IMR-90 (cell line): ENCODE measurements around the gene FOLR2. TPM values are rescaled to one million over a fixed set of nuclear protein-coding genes. Genes with fewer than 3 reads are reported as not detected.

Source experiments
- ATAC-seq: fragments of 200-7000 bp; cut with Tn5 transposase; 2 replicates; pipeline ENCODE4 v1.9.1; 2020; ENCODE audit warnings: low read depth, mild to moderate bottlenecking, moderate library complexity
- BruUV-seq: library from RNA; stranded (reverse); fragments of 400-500 nt; replicated peaks from 2 replicates; lab custom pipeline; 2021; lab: Mats Ljungman, UMichigan
- CTCF ChIA-PET: fragments of 300-600 bp; formaldehyde crosslinking; extraction: SDS; loops from one replicate; lab custom pipeline; 2021; ENCODE audit warnings: antibody characterized with exemption; lab: Yijun Ruan, JAX
- POLR2A ChIA-PET: fragments of 300-600 bp; sonication (Branson Sonifier 250); formaldehyde crosslinking; loops from one replicate; lab custom pipeline; 2022; ENCODE audit warnings: antibody characterized with exemption; ENCODE audit not compliant: unreplicated experiment; lab: Charles Lee
- DNase-seq: peaks from one replicate; pipeline ENCODE4 v3.0.0; 2013
- H2AFZ ChIP-seq: replicated peaks from 2 replicates; pipeline ENCODE3; 2013; ENCODE audit warnings: low read length, mild to moderate bottlenecking; ENCODE audit not compliant: poor library complexity
- H2AK5ac ChIP-seq: 2 replicates; pipeline ENCODE4 v1.6.1; 2013; ENCODE audit warnings: low read depth, low read length, inconsistent platforms
- H2AK9ac ChIP-seq: replicated peaks from 2 replicates; pipeline ENCODE3; 2013; ENCODE audit warnings: mild to moderate bottlenecking, low read depth, low read length, moderate library complexity; ENCODE audit not compliant: poor library complexity
- H2BK120ac ChIP-seq: 2 replicates; pipeline ENCODE4 v1.6.1; 2013; ENCODE audit warnings: low read depth, low read length, inconsistent platforms
- H2BK15ac ChIP-seq: 3 replicates; pipeline ENCODE4 v1.6.1; 2013; ENCODE audit warnings: low read depth, low read length, inconsistent platforms
- H2BK20ac ChIP-seq: 2 replicates; pipeline ENCODE4 v1.6.1; 2013; ENCODE audit warnings: low read depth, mild to moderate bottlenecking, inconsistent platforms, low read length, moderate library complexity
- H2BK5ac ChIP-seq: 2 replicates; pipeline ENCODE4 v1.6.1; 2013; ENCODE audit warnings: mild to moderate bottlenecking, low read depth, low read length, inconsistent platforms; ENCODE audit not compliant: poor library complexity, severe bottlenecking
- H3K14ac ChIP-seq: replicated peaks from 2 replicates; pipeline ENCODE4 v1.6.1; 2013; ENCODE audit warnings: low read depth, low read length, inconsistent platforms
- H3K18ac ChIP-seq: 2 replicates; pipeline ENCODE4 v1.6.1; 2013; ENCODE audit warnings: low read depth, low read length, control low read depth
- H3K23ac ChIP-seq: 2 replicates; pipeline ENCODE4 v1.6.1; 2013; ENCODE audit warnings: low read depth, low read length, inconsistent platforms
- H3K27ac ChIP-seq: 2 replicates; pipeline ENCODE4 v1.5.1; 2013; ENCODE audit warnings: mild to moderate bottlenecking, control low read depth, low read length; ENCODE audit not compliant: insufficient read depth
- H3K27me3 ChIP-seq: 2 replicates; pipeline ENCODE4 v1.6.1; 2013; ENCODE audit warnings: low read length; ENCODE audit not compliant: control insufficient read depth, insufficient read depth
- H3K36me3 ChIP-seq: 2 replicates; pipeline ENCODE4 v1.6.1; 2013; ENCODE audit warnings: low read length, mixed read lengths; ENCODE audit not compliant: control insufficient read depth, insufficient read depth
- H3K4ac ChIP-seq: 2 replicates; pipeline ENCODE4 v1.6.1; 2013; ENCODE audit warnings: low read depth, low read length, inconsistent platforms
- H3K4me1 ChIP-seq: 2 replicates; pipeline ENCODE4 v1.6.1; 2013; ENCODE audit warnings: low read length, mixed read lengths; ENCODE audit not compliant: control insufficient read depth, insufficient read depth
- H3K4me2 ChIP-seq: 2 replicates; pipeline ENCODE4 v1.6.1; 2013; ENCODE audit warnings: low read depth, mild to moderate bottlenecking, control low read depth, low read length, moderate library complexity
- H3K4me3 ChIP-seq: 2 replicates; pipeline ENCODE4 v1.5.1; 2013; ENCODE audit warnings: low read depth, mild to moderate bottlenecking, control low read depth, low read length, moderate library complexity; ENCODE audit not compliant: insufficient read depth
- H3K56ac ChIP-seq: 2 replicates; pipeline ENCODE4 v1.6.1; 2013; ENCODE audit warnings: low read length, inconsistent platforms; ENCODE audit not compliant: insufficient read depth; ENCODE audit errors: extremely low read depth
- H3K79me1 ChIP-seq, 2 experiments: 2 replicates each; pipeline ENCODE4 v1.6.1; 2013; ENCODE audit warnings: low read length in 2 of 2, inconsistent platforms in 1 of 2, low read depth in 1 of 2
- H3K9ac ChIP-seq: 2 replicates; pipeline ENCODE4 v1.6.1; 2013; ENCODE audit warnings: low read depth, low read length, control low read depth
- H3K9me1 ChIP-seq: 2 replicates; pipeline ENCODE4 v1.6.1; 2013; ENCODE audit warnings: low read length, inconsistent platforms; ENCODE audit not compliant: insufficient read depth
- H3K9me3 ChIP-seq: 2 replicates; pipeline ENCODE4 v1.6.1; 2013; ENCODE audit warnings: low read length; ENCODE audit not compliant: control insufficient read depth, insufficient read depth
- H4K20me1 ChIP-seq: 2 replicates; pipeline ENCODE4 v1.6.1; 2013; ENCODE audit warnings: low read length, inconsistent platforms; ENCODE audit not compliant: insufficient read depth
- H4K5ac ChIP-seq: 2 replicates; pipeline ENCODE4 v1.6.1; 2013; ENCODE audit warnings: mild to moderate bottlenecking, low read depth, low read length, control low read depth
- H4K8ac ChIP-seq, 2 experiments: 2 replicates each; pipeline ENCODE4 v1.6.1; 2013; ENCODE audit warnings: low read depth in 2 of 2, low read length in 2 of 2, control low read depth in 1 of 2, inconsistent platforms in 1 of 2
- H4K91ac ChIP-seq: 2 replicates; pipeline ENCODE4 v1.6.1; 2013; ENCODE audit warnings: low read depth, low read length, inconsistent platforms; ENCODE audit not compliant: insufficient read depth
- BHLHE40 ChIP-seq: fragments of 150-350 bp; IDR thresholded peaks from 2 replicates; pipeline ENCODE4 v1.6.1; 2016; ENCODE audit warnings: mild to moderate bottlenecking, low read depth, low read length
- CEBPB ChIP-seq: IDR thresholded peaks from 2 replicates; pipeline ENCODE4 v1.6.1; 2012; ENCODE audit warnings: low read depth, low read length, improper control_type of control experiment
- CHD1 ChIP-seq: IDR thresholded peaks from 2 replicates; pipeline ENCODE4 v1.6.1; 2012; ENCODE audit warnings: low read depth, low read length, improper control_type of control experiment
- CTCF ChIP-seq: conservative IDR thresholded peaks from 2 replicates; pipeline ENCODE4 v1.5.1; 2012; ENCODE audit warnings: mild to moderate bottlenecking, low read depth, low read length, improper control_type of control experiment
- ELK1 ChIP-seq: fragments of 150-350 bp; IDR thresholded peaks from 2 replicates; pipeline ENCODE4 v1.6.1; 2016; ENCODE audit warnings: low read depth, mild to moderate bottlenecking, low read length, moderate library complexity, borderline replicate concordance
- FOS ChIP-seq: fragments of 150-350 bp; IDR thresholded peaks from 2 replicates; pipeline ENCODE4 v1.6.1; 2016; ENCODE audit warnings: low read depth, low read length
- MAFK ChIP-seq: IDR thresholded peaks from 2 replicates; pipeline ENCODE4 v1.6.1; 2012; ENCODE audit warnings: low read depth, low read length, improper control_type of control experiment
- MAZ ChIP-seq: IDR thresholded peaks from 2 replicates; pipeline ENCODE4 v1.6.1; 2012; ENCODE audit warnings: low read depth, mild to moderate bottlenecking, low read length, improper control_type of control experiment, moderate library complexity, borderline replicate concordance
- NFE2L2 ChIP-seq: fragments of 150-350 bp; IDR thresholded peaks from 2 replicates; pipeline ENCODE4 v1.6.1; 2016; ENCODE audit warnings: low read depth, mild to moderate bottlenecking, low read length
- POLR2A ChIP-seq: IDR thresholded peaks from 2 replicates; pipeline ENCODE4 v1.6.1; 2012; ENCODE audit warnings: mild to moderate bottlenecking, low read depth, low read length
- RAD21 ChIP-seq: IDR thresholded peaks from 2 replicates; pipeline ENCODE4 v1.6.1; 2012; ENCODE audit warnings: low read length, improper control_type of control experiment
- RCOR1 ChIP-seq: IDR thresholded peaks from 2 replicates; pipeline ENCODE4 v1.6.1; 2012; ENCODE audit warnings: mild to moderate bottlenecking, low read length, improper control_type of control experiment; ENCODE audit not compliant: insufficient replicate concordance
- RFX5 ChIP-seq: IDR thresholded peaks from 2 replicates; pipeline ENCODE4 v1.8.0; 2012; ENCODE audit warnings: low read depth, mild to moderate bottlenecking, low read length, moderate library complexity
- SMC3 ChIP-seq: fragments of 150-350 bp; IDR thresholded peaks from 2 replicates; pipeline ENCODE4 v1.6.1; 2016; ENCODE audit warnings: low read depth, mild to moderate bottlenecking, antibody characterized with exemption, low read length, moderate library complexity
- USF2 ChIP-seq: fragments of 150-350 bp; IDR thresholded peaks from 2 replicates; pipeline ENCODE4 v1.6.1; 2017; ENCODE audit warnings: mild to moderate bottlenecking, antibody characterized with exemption, low read length, low read depth
- WGBS, 2 experiments: methylation state at CpG; one replicate each; pipeline versions ENCODE4 v1.1.5 to v1.1.7; 2013; ENCODE audit warnings: missing lambda C conversion rate in 2 of 2; ENCODE audit not compliant: insufficient read length in 1 of 2; ENCODE audit errors: extremely low coverage in 2 of 2; 5-methylcytosine and 5-hydroxymethylcytosine counted together
- dilution Hi-C: fragments of 300-500 bp; cut with HindIII; formaldehyde crosslinking; loops from one replicate; pipeline ENCODE4 v1.14.3; 2018; ENCODE audit warnings: low sequenced_read_pairs; ENCODE audit not compliant: unreplicated experiment
- in situ Hi-C: fragments of 300-500 bp; cut with MboI; formaldehyde crosslinking; loops from 3 replicates; pipeline ENCODE4 v1.14.3; 2019; ENCODE audit warnings: low sequenced_read_pairs, inconsistent platforms, mixed read lengths
- intact Hi-C: fragments of 100-400 bp; cut with micrococcal nuclease; formaldehyde crosslinking; loops from 2 replicates; pipeline ENCODE4 v1.10.0; 2022
- polyA plus RNA-seq, 3 experiments: library from polyadenylated mRNA; depleted of rRNA; stranded (reverse); fragments of >200 nt; gene quantifications; 2 replicates each; pipeline ENCODE4 v1.2.3, GENCODE V29; 2012; ENCODE audit warnings: low replicate concordance in 1 of 3
- total RNA-seq: library from RNA; depleted of rRNA; stranded (reverse); fragments of >200 nt; gene quantifications from 2 replicates; pipeline ENCODE4 v1.2.3, GENCODE V29; 2012

Gene FOLR2
- total and polyA plus RNA-seq, 2 of the 4 experiments (the other 2 are of a cell fraction): not detected

- ATAC-seq: no peak
- no peaks in the 10 kb centered on the region for H3K27me3 ChIP-seq
- H3K4me2 ChIP-seq: no peak overlapping the region
- H3K23ac ChIP-seq: no peak overlapping the region
- DNase-seq: no peak
- no peak overlapping the region for H3K56ac ChIP-seq
- H2BK15ac ChIP-seq: no peak overlapping the region
- H3K36me3 ChIP-seq: peaks cover 91% of the 10 kb centered on the region
- in situ Hi-C loops: no loop called here
- peaks cover under 1% of the 10 kb centered on the region; the same call in 1 of the 2 replicates for H3K9me1 ChIP-seq
- H3K4me1 ChIP-seq: peaks cover 2% of the 10 kb centered on the region; the same call in 1 of the 2 replicates
- no peak overlapping the region for H2AFZ ChIP-seq
- ChIA-PET CTCF (no interaction called here), POLR2A (no interaction called here)
- WGBS, 2 experiments: 97% methylated on average over 4 of the region's 9 CpGs; no CpG with 5 or more reads in 1 of the 2 experiments
- no peak overlapping the region for H3K27ac ChIP-seq
- no TSS peak for BruUV-seq
- no peak overlapping the region for H3K4ac ChIP-seq
- dilution Hi-C loops: no loop called here
- H3K9ac ChIP-seq: no peak overlapping the region
- H2AK9ac ChIP-seq: peak overlapping the region; percentile 20
- intact Hi-C loops: no loop called here
- H2BK5ac ChIP-seq: no peak overlapping the region
- no peak overlapping the region for H2AK5ac ChIP-seq
- no peak overlapping the region for H3K18ac ChIP-seq
- H4K5ac ChIP-seq: no peak overlapping the region
- no peak overlapping the region for H3K4me3 ChIP-seq
- H4K8ac ChIP-seq: no peak overlapping the region
- H4K91ac ChIP-seq: no peak overlapping the region
- H2BK120ac ChIP-seq: no peak overlapping the region
- no peaks in the 10 kb centered on the region for H3K9me3 ChIP-seq
- H3K14ac ChIP-seq: no peak overlapping the region
- peaks cover 73% of the 10 kb centered on the region for H4K20me1 ChIP-seq
- H2BK20ac ChIP-seq: no peak overlapping the region
- H3K79me1 ChIP-seq: peaks cover 18 to 71% of the 10 kb centered on the region in 2 experiments
- no peak for TF ChIP-seq FOS
- no peak for TF ChIP-seq CEBPB
- TF ChIP-seq CHD1: no peak
- TF ChIP-seq MAFK: no peak
- TF ChIP-seq ELK1: no peak
- no peak for TF ChIP-seq SMC3
- TF ChIP-seq USF2: no peak
- TF ChIP-seq CTCF: no peak
- no peak for TF ChIP-seq NFE2L2
- no peak for TF ChIP-seq RFX5
- TF ChIP-seq MAZ: no peak
- no peak for TF ChIP-seq POLR2A
- TF ChIP-seq RAD21: no peak
- TF ChIP-seq BHLHE40: no peak
- TF ChIP-seq RCOR1: no peak
Measured at GRCh38 chr11:72231396-72232259, 15.0 kb downstream of the FOLR2 start.
